B cell (primary cell): ENCODE results near the gene KLK6. TPM values are rescaled to one million over a fixed set of nuclear protein-coding genes. Genes with fewer than 3 reads are reported as not detected.

Source experiments
- ATAC-seq: fragments of 200-7000 bp; cut with Tn5 transposase; one replicate; pipeline ENCODE4 v1.10.0; 2021; ENCODE audit warnings: low read depth, mild to moderate bottlenecking, moderate number of reproducible peaks, moderate library complexity
- CTCF ChIA-PET: fragments of 350-600 bp; sonication (Branson Sonifier 250); formaldehyde crosslinking; loops from one replicate; lab custom pipeline; 2021; ENCODE audit warnings: antibody characterized with exemption, inconsistent platforms; lab: Charles Lee
- POLR2A ChIA-PET: fragments of 350-600 bp; sonication (Branson Sonifier 250); formaldehyde crosslinking; loops from one replicate; lab custom pipeline; 2021; ENCODE audit warnings: antibody characterized with exemption; lab: Charles Lee
- DNase-seq: peaks from one replicate; pipeline ENCODE4 v3.0.0; 2013
- H2AFZ ChIP-seq: 2 replicates; pipeline ENCODE4 v1.6.1; 2012; ENCODE audit warnings: mild to moderate bottlenecking, low read depth, low read length; ENCODE audit not compliant: insufficient read depth, poor library complexity, severe bottlenecking
- H3K27ac ChIP-seq, 2 donors: 1 replicate in 1 of 2; 2 replicates in 1 of 2; pipeline ENCODE4 v1.5.1; 2012 to 2013; ENCODE audit warnings: low read length in 2 of 2, mild to moderate bottlenecking in 2 of 2, moderate library complexity in 1 of 2
- H3K27me3 ChIP-seq, 4 experiments: fragments of 200-600 bp in 1 of 4; sonication (generic) in 1 of 4; replicated peaks in 1 of 4; 1 replicate in 2 of 4; 2 replicates in 2 of 4; pipeline versions ENCODE4 v1.6.1 to v1.7.0; 2013 to 2016; ENCODE audit warnings: low read length in 3 of 4, mild to moderate bottlenecking in 2 of 4, mixed read lengths in 1 of 4, moderate library complexity in 1 of 4; ENCODE audit not compliant: insufficient read depth in 4 of 4, control insufficient read depth in 3 of 4; ENCODE audit errors: control extremely low read depth in 1 of 4
- H3K36me3 ChIP-seq, 2 experiments: replicated peaks in 1 of 2; 1 replicate in 1 of 2; 2 replicates in 1 of 2; pipeline versions ENCODE4 v1.6.1 to v1.7.1; 2013; ENCODE audit warnings: low read length in 1 of 2; ENCODE audit not compliant: insufficient read depth in 2 of 2, control insufficient read depth in 1 of 2; ENCODE audit errors: control extremely low read depth in 1 of 2, extremely low read depth in 1 of 2
- H3K4me1 ChIP-seq, 2 donors: fragments of 200-600 bp in 1 of 2; sonication (generic) in 1 of 2; 1 replicate in 1 of 2; 2 replicates in 1 of 2; pipeline versions ENCODE4 v1.5.1 to v1.6.1; 2013 to 2017; ENCODE audit warnings: low read length in 2 of 2; ENCODE audit not compliant: control insufficient read depth in 2 of 2, insufficient read depth in 2 of 2
- H3K4me2 ChIP-seq: replicated peaks from 2 replicates; pipeline ENCODE3; 2012; ENCODE audit warnings: mild to moderate bottlenecking, low read depth, low read length; ENCODE audit not compliant: poor library complexity, severe bottlenecking
- H3K4me3 ChIP-seq, 5 experiments: fragments of 200-600 bp in 1 of 5; sonication (generic) in 1 of 5; 1 replicate in 3 of 5; 2 replicates in 2 of 5; pipeline versions ENCODE4 v1.5.1 to v1.7.0; 2011 to 2016; ENCODE audit warnings: low read length in 4 of 5, mild to moderate bottlenecking in 4 of 5, low read depth in 2 of 5, control low read depth in 1 of 5, moderate library complexity in 1 of 5; ENCODE audit not compliant: insufficient read depth in 1 of 5; ENCODE audit errors: control extremely low read depth in 1 of 5, extremely low read depth in 1 of 5
- H3K79me2 ChIP-seq: fragments of 200-600 bp; sonication (generic); one replicate; pipeline ENCODE4 v1.6.0; 2016; ENCODE audit warnings: low read length; ENCODE audit not compliant: control insufficient read depth, insufficient read depth
- H3K9ac ChIP-seq: fragments of 200-600 bp; sonication (generic); 2 replicates; pipeline ENCODE4 v1.6.1; 2017; ENCODE audit warnings: mild to moderate bottlenecking, low read length, moderate library complexity
- H3K9me3 ChIP-seq, 3 donors: one replicate each; pipeline versions ENCODE4 v1.6.1 to v1.7.1; 2013; ENCODE audit warnings: low read length in 2 of 3; ENCODE audit not compliant: control insufficient read depth in 2 of 3, insufficient read depth in 1 of 3; ENCODE audit errors: control extremely low read depth in 1 of 3
- H4K20me1 ChIP-seq: 2 replicates; pipeline ENCODE4 v1.6.0; 2012; ENCODE audit warnings: mild to moderate bottlenecking, low read length; ENCODE audit not compliant: insufficient read depth, control insufficient read depth, poor library complexity, severe bottlenecking
- H3K27ac Mint-ChIP-seq: one replicate; pipeline ENCODE4 v1.8.0; 2021; ENCODE audit warnings: mixed read lengths
- H3K27me3 Mint-ChIP-seq: one replicate; pipeline ENCODE4 v1.8.0; 2021; ENCODE audit warnings: mixed read lengths
- H3K4me1 Mint-ChIP-seq: one replicate; pipeline ENCODE4 v1.8.0; 2021; ENCODE audit warnings: mixed read lengths
- H3K4me3 Mint-ChIP-seq: one replicate; pipeline ENCODE4 v1.8.0; 2021; ENCODE audit warnings: mixed read lengths
- H3K9me3 Mint-ChIP-seq: one replicate; pipeline ENCODE4 v1.8.0; 2022; ENCODE audit warnings: mixed read lengths; ENCODE audit not compliant: insufficient read depth
- CTCF ChIP-seq: fragments of 200-600 bp; IDR thresholded peaks from one replicate; pipeline ENCODE4 v1.8.0; 2022; ENCODE audit warnings: antibody characterized with exemption, mild to moderate bottlenecking
- EZH2 ChIP-seq: IDR thresholded peaks from 2 replicates; pipeline ENCODE4 v1.6.1; 2012; ENCODE audit warnings: borderline replicate concordance, low read depth, mild to moderate bottlenecking, moderate library complexity, low read length; ENCODE audit not compliant: insufficient read depth, poor library complexity, severe bottlenecking
- WGBS: methylation state at CpG from one replicate; pipeline ENCODE4 v1.1.5; 2013; ENCODE audit warnings: missing lambda C conversion rate; ENCODE audit not compliant: insufficient coverage; 5-methylcytosine and 5-hydroxymethylcytosine counted together
- intact Hi-C: fragments of 100-400 bp; cut with micrococcal nuclease; formaldehyde crosslinking; loops from one replicate; pipeline ENCODE4 v1.10.0; 2022
- polyA plus RNA-seq: library from polyadenylated mRNA; depleted of rRNA; stranded (reverse); fragments of >200 nt; gene quantifications from 2 replicates; pipeline ENCODE4 v1.2.3, GENCODE V29; 2012
- total RNA-seq, 2 donors: library from RNA; stranded (reverse); fragments of 120-200 nt in 1 of 2; gene quantifications; 1 replicate in 1 of 2; 2 replicates in 1 of 2; pipeline versions ENCODE4 v1.2.3 to v1.2.4, GENCODE V29; 2013 to 2022

KLK6 gene
- total and polyA plus RNA-seq, 2 donors (not counting 1 experiment from before 2014, with no cell fraction given), result not detected

- Histone ChIP-seq H3K27ac (no peak overlapping the region), H3K9me3 (peaks cover 0 to 13% (median 0%) of the 10 kb centered on the region in 3 donors), H4K20me1 (no peaks in the 10 kb centered on the region), H3K4me2 (no peak overlapping the region), H3K4me3 (no peak overlapping the region), H3K9ac (no peak overlapping the region), H3K4me1 (no peaks in the 10 kb centered on the region), H3K36me3 (no peaks in the 10 kb centered on the region), H3K27me3 (peaks cover 0 to 5% (median 0%) of the 10 kb centered on the region in 4 experiments), H2AFZ (no peak overlapping the region), H3K79me2 (no peaks in the 10 kb centered on the region)
- WGBS, result 100% methylated on average over 1 of the region's 1 CpG
- TF ChIP-seq EZH2 (no peak), CTCF (no peak)
- Mint-ChIP-seq H3K4me3 (no peak overlapping the region), H3K27ac (no peak overlapping the region), H3K9me3 (peaks cover 3% of the 10 kb centered on the region), H3K4me1 (no peaks in the 10 kb centered on the region), H3K27me3 (peaks cover 29% of the 10 kb centered on the region)
- ATAC-seq (no peak), DNase-seq (no peak)
- ChIA-PET CTCF (no interaction called here), POLR2A (no interaction called here)
- intact Hi-C loops, result no loop called here
Observed at GRCh38 chr19:50962245-50962644, 7.1 kb downstream of the KLK6 start.

- CTCF ChIA-PET, result no interaction called here
- no peak for TF ChIP-seq EZH2
- no peak for TF ChIP-seq CTCF
- DNase-seq, result no peak
- ATAC-seq, result no peak
- H3K9ac ChIP-seq, result no peak overlapping the region
- H3K4me1 Mint-ChIP-seq, result no peaks in the 10 kb centered on the region
- H3K79me2 ChIP-seq, result no peaks in the 10 kb centered on the region
- no peak overlapping the region for H3K4me3 ChIP-seq
- H3K4me1 ChIP-seq, result no peaks in the 10 kb centered on the region
- H3K27me3 ChIP-seq, result peaks cover 0 to 2% (median 0%) of the 10 kb centered on the region in 4 experiments
- no peaks in the 10 kb centered on the region for H3K36me3 ChIP-seq
- H3K27ac ChIP-seq, result no peak overlapping the region
- POLR2A ChIA-PET, result no interaction called here
- H3K9me3 ChIP-seq, result peaks cover 0 to 13% (median 0%) of the 10 kb centered on the region in 3 donors
- H3K4me2 ChIP-seq, result no peak overlapping the region
- 84% methylated on average over 5 of the region's 9 CpGs for WGBS
- intact Hi-C loops, result no loop called here
- no peak overlapping the region for H2AFZ ChIP-seq
- H3K9me3 Mint-ChIP-seq, result peaks cover 3% of the 10 kb centered on the region
- H4K20me1 ChIP-seq, result no peaks in the 10 kb centered on the region
- no peak overlapping the region for H3K4me3 Mint-ChIP-seq
- H3K27me3 Mint-ChIP-seq, result peaks cover 28% of the 10 kb centered on the region
- no peak overlapping the region for H3K27ac Mint-ChIP-seq
Observed at GRCh38 chr19:50959731-50960500, 9.5 kb downstream of the KLK6 start.
